Hematopoietic multipotent progenitor cell treated with erythropoietin and hydrocortisone succinate and interleukin-3 and kit ligand, for 4 days (in vitro differentiated cells): ENCODE measurements around the gene TRIM54.
"Not testable (repeated sequence)": the region's sequence is repeated elsewhere in the genome, so short reads cannot be mapped to it uniquely, and the experiment has no call there.

Experiments
- DNase-seq: peaks from one replicate; pipeline ENCODE4 v3.0.0-alpha.2; 2015

Gene TRIM54

GRCh38 chr2:27258051-27258450, 24.2 kb upstream of the TRIM54 start:
- no peak for DNase-seq

GRCh38 chr2:27261241-27261925, 20.8 kb upstream of the TRIM54 start:
- no peak for DNase-seq

- DNase-seq = no peak
These were observed 20.3 kb upstream of the TRIM54 start for GRCh38 chr2:27261926-27262298.

GRCh38 chr2:27262379-27263286, 19.6 kb upstream of the TRIM54 start, which contains the start of gene SLC30A3:
Gene SLC30A3, minus strand, starts transcription at chr2:27263047. Its CDS starts 141 bp downstream, at chr2:27262906.
- peak; percentile 83 for DNase-seq

- no peak for DNase-seq
These were observed 18.7 kb upstream of the TRIM54 start for GRCh38 chr2:27263287-27264252.

GRCh38 chr2:27264253-27264752, 17.9 kb upstream of the TRIM54 start:
- no peak for DNase-seq

GRCh38 chr2:27264753-27265535, 17.3 kb upstream of the TRIM54 start:
- DNase-seq = peak; percentile 82

GRCh38 chr2:27265536-27265870, 16.7 kb upstream of the TRIM54 start:
- DNase-seq = no peak

GRCh38 chr2:27268296-27268695, 13.9 kb upstream of the TRIM54 start:
- DNase-seq = not testable (repeated sequence)

- no peak for DNase-seq
These were observed 12.1 kb upstream of the TRIM54 start for GRCh38 chr2:27270131-27270530.

- no peak for DNase-seq
These were observed 11.6 kb upstream of the TRIM54 start for GRCh38 chr2:27270670-27271069.

- no peak for DNase-seq
These were observed 10.4 kb upstream of the TRIM54 start for GRCh38 chr2:27271631-27272340.

GRCh38 chr2:27272537-27273522, 9.4 kb upstream of the TRIM54 start:
- not testable (repeated sequence) for DNase-seq

- DNase-seq = no peak
These were observed 6.7 kb upstream of the TRIM54 start, which contains the start of gene DNAJC5G for GRCh38 chr2:27275211-27276150. Gene DNAJC5G, plus strand, starts transcription at chr2:27275433. Its CDS starts 1,296 bp downstream, at chr2:27276729.

GRCh38 chr2:27278010-27278409, 4.2 kb upstream of the TRIM54 start:
- no peak for DNase-seq

- DNase-seq = no peak
These were observed 1.4 kb upstream of the TRIM54 start for GRCh38 chr2:27280826-27281225.

GRCh38 chr2:27281442-27281841, 787 bp upstream of the TRIM54 start:
- no peak for DNase-seq

- DNase-seq = no peak
These were observed 663 bp downstream of the TRIM54 start for GRCh38 chr2:27282892-27283291.

- no peak for DNase-seq
These were observed 2.8 kb downstream of the TRIM54 start for GRCh38 chr2:27284996-27285395.
